K562 (cell line): ENCODE results near the gene KLF1.

Source experiments
- DNMT1 ChIP-seq: fragments of 450-650 bp; IDR thresholded peaks from 2 replicates; pipeline ENCODE4 v1.6.1; 2016; ENCODE audit warnings: antibody characterized with exemption, mild to moderate bottlenecking
- ESRRA ChIP-seq: fragments of 450-650 bp; IDR thresholded peaks from 2 replicates; pipeline ENCODE4 v1.6.1; 2014; ENCODE audit warnings: low read depth, mild to moderate bottlenecking, moderate library complexity, borderline replicate concordance
- NR2F6 ChIP-seq: fragments of 450-650 bp; formaldehyde crosslinking; IDR thresholded peaks from 2 replicates; pipeline ENCODE4 v1.4.0; 2020; ENCODE audit warnings: mild to moderate bottlenecking
- NRF1 ChIP-seq, 2 experiments: fragments of 450-650 bp; IDR thresholded peaks in 1 of 2; conservative IDR thresholded peaks in 1 of 2; 2 replicates each; pipeline ENCODE4 v1.6.1; 2014; ENCODE audit warnings: mild to moderate bottlenecking in 2 of 2
- TCF7L2 ChIP-seq: fragments of 150-350 bp; IDR thresholded peaks from 2 replicates; pipeline ENCODE4 v1.6.1; 2016; ENCODE audit warnings: low read depth, mild to moderate bottlenecking, low read length, moderate library complexity
- TF ChIP-seq, protein P1 (sequence below): sonication (generic); formaldehyde crosslinking; IDR thresholded peaks from 2 replicates; pipeline ENCODE4 v1.9.0; 2022; ENCODE audit warnings: mild to moderate bottlenecking, missing genetic modification reagents

DNA sequence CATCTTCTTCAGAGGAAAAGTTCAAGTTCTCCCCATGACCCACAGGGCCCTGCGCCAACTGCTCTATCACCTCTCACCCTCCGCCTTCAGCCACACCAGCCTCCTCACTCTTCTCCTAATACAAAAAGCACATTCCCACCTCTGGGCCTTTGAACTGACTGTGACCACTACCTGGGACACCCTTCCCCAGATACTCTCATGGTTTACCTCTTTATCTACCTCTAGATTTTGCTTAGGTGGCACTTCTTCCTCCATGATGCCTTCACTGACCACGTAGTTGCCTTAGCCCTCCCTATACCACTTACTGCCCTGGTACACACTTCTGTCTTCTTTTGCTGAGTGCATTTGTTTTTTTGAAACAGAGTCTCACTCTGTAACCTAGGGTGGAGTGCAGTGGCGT is 36.0 kb upstream of the KLF1 start:
- TF ChIP-seq NR2F6 = no peak
- TF ChIP-seq, protein P1, sequence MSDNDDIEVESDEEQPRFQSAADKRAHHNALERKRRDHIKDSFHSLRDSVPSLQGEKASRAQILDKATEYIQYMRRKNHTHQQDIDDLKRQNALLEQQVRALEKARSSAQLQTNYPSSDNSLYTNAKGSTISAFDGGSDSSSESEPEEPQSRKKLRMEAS (CRISPR knock-in tag) = no peak
- no peak for TF ChIP-seq DNMT1
- no peak for TF ChIP-seq ESRRA
- TF ChIP-seq NRF1 (conservative IDR thresholded peaks at IDR 0.05 in 1 of 2, IDR thresholded peaks at IDR 0.05 in 1 of 2) = no peak
- TF ChIP-seq TCF7L2 = no peak
